H1 (cell line): ENCODE results near the gene GALNT18. TPM values are rescaled to one million over a fixed set of nuclear protein-coding genes. Genes with fewer than 3 reads are reported as not detected.

ENCODE experiments used
- CREB1 ChIP-seq: IDR thresholded peaks from 2 replicates; pipeline ENCODE4 v1.6.1; 2012; ENCODE audit warnings: inconsistent platforms
- E2F6 ChIP-seq: IDR thresholded peaks from 2 replicates; pipeline ENCODE4 v1.6.1; 2012; ENCODE audit warnings: inconsistent platforms
- HDAC6 ChIP-seq: IDR thresholded peaks from one replicate; pipeline ENCODE4 v1.7.1; 2012; ENCODE audit warnings: low read depth, mild to moderate bottlenecking, inconsistent platforms, low read length, moderate library complexity
- KDM1A ChIP-seq: fragments of 200-600, 300-600 bp; sonication (generic); IDR thresholded peaks from 2 replicates; pipeline ENCODE4 v1.7.1; 2016; ENCODE audit warnings: mild to moderate bottlenecking, low read length, borderline replicate concordance
- RBBP5 ChIP-seq: IDR thresholded peaks from 2 replicates; pipeline ENCODE4 v1.7.1; 2012; ENCODE audit warnings: low read depth, mild to moderate bottlenecking, inconsistent platforms, low read length, moderate library complexity, borderline replicate concordance
- SP2 ChIP-seq: IDR thresholded peaks from 2 replicates; pipeline ENCODE4 v1.6.1; 2012; ENCODE audit warnings: mild to moderate bottlenecking, low read length, inconsistent platforms
- SP4 ChIP-seq: IDR thresholded peaks from 2 replicates; pipeline ENCODE4 v1.6.1; 2012; ENCODE audit warnings: low read length, inconsistent platforms
- polyA plus RNA-seq, 7 experiments: library from polyadenylated mRNA; depleted of rRNA in 3 of 7; stranded (reverse) in 5 of 7; unstranded in 2 of 7; fragments of >200 nt in 5 of 7; fragments of 200-250 nt in 2 of 7; gene quantifications; 1 replicate in 5 of 7; 2 replicates in 1 of 7; 4 replicates in 1 of 7; pipeline versions ENCODE4 v1.2.1 to v1.2.3, GENCODE V29; 2011 to 2013; ENCODE audit warnings: missing spikeins in 2 of 7, mixed read lengths in 2 of 7
- total RNA-seq: library from RNA; stranded (reverse); fragmentation: NEBNext Ultra II Directional; extraction: Animal tissue kit (Norgen Biotek cat#: 25700); gene quantifications from 2 replicates; pipeline ENCODE4 v1.2.1, GENCODE V29; 2021
- TF ChIP-seq, protein P1 (sequence below): IDR thresholded peaks from 2 replicates; pipeline ENCODE4 v1.6.1; 2011; ENCODE audit warnings: low read length, improper control_type of control experiment

Gene GALNT18
- total and polyA plus RNA-seq, 2 of the 8 experiments (the other 6 are each of a cell fraction or from before 2014, with no cell fraction given): 6.0 to 9.4 TPM

GRCh38 chr11:11537372-11537771, 84.4 kb downstream of the GALNT18 start (continued):
- TF ChIP-seq KDM1A (no peak), HDAC6 (no peak), SP4 (no peak), RBBP5 (no peak), CREB1 (no peak), E2F6 (no peak), SP2 (no peak)
- TF ChIP-seq, protein P1, sequence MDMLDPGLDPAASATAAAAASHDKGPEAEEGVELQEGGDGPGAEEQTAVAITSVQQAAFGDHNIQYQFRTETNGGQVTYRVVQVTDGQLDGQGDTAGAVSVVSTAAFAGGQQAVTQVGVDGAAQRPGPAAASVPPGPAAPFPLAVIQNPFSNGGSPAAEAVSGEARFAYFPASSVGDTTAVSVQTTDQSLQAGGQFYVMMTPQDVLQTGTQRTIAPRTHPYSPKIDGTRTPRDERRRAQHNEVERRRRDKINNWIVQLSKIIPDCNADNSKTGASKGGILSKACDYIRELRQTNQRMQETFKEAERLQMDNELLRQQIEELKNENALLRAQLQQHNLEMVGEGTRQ: no peak
